Measurements from ENCODE around the gene ERFE. TPM values are rescaled to one million over a fixed set of nuclear protein-coding genes. Genes with fewer than 3 reads are reported as not detected.

Gene ERFE
- total RNA-seq, 4 donors from 2014 or later = 0.83 TPM; not detected in 3

DNA sequence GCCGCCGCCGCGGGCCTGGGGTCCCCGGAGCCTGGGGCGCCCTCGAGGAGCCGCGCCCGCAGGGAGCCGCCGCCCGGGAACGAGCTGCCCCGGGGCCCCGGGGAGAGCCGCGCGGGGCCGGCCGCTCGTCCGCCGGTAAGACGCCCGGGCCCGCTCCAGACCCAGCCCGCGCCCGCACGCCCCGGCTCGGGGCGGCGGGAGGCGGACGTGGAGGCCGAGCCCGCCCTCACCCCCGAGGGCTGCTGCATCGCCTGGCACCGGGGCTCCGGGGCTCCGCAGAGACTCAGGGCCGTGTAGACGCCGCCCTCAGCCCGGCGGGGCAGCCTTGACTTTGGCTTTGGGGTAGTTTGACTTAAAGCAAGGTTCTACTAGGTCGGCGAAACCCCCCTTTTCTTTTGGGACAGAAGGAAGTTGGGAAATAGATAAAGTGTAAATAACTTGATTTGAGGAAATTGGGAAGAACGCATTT, 335 bp downstream of the ERFE start:
- intact Hi-C loops (cut with DNase I; ENCODE audit: low total_unique reads) = no loop called here
- H3K27ac ChIP-seq = no peak overlapping the region
- H3K27me3 ChIP-seq = peaks cover 0 to 4% of the 10 kb centered on the region in 2 donors
- H3K9me3 ChIP-seq = no peaks in the 10 kb centered on the region
- TF ChIP-seq, protein P1, sequence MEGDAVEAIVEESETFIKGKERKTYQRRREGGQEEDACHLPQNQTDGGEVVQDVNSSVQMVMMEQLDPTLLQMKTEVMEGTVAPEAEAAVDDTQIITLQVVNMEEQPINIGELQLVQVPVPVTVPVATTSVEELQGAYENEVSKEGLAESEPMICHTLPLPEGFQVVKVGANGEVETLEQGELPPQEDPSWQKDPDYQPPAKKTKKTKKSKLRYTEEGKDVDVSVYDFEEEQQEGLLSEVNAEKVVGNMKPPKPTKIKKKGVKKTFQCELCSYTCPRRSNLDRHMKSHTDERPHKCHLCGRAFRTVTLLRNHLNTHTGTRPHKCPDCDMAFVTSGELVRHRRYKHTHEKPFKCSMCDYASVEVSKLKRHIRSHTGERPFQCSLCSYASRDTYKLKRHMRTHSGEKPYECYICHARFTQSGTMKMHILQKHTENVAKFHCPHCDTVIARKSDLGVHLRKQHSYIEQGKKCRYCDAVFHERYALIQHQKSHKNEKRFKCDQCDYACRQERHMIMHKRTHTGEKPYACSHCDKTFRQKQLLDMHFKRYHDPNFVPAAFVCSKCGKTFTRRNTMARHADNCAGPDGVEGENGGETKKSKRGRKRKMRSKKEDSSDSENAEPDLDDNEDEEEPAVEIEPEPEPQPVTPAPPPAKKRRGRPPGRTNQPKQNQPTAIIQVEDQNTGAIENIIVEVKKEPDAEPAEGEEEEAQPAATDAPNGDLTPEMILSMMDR (IDR thresholded peaks at IDR 0.05) = no peak
- no peak for TF ChIP-seq POLR2A (IDR thresholded peaks at IDR 0.05)
- peaks cover 0 to 11% of the 10 kb centered on the region in 2 donors for H3K4me1 ChIP-seq
- H3K36me3 ChIP-seq = no peaks in the 10 kb centered on the region
- peak overlapping the region in 1 of 2 donors; percentile 19 for H3K4me3 ChIP-seq
- DNase-seq = no peak

DNA sequence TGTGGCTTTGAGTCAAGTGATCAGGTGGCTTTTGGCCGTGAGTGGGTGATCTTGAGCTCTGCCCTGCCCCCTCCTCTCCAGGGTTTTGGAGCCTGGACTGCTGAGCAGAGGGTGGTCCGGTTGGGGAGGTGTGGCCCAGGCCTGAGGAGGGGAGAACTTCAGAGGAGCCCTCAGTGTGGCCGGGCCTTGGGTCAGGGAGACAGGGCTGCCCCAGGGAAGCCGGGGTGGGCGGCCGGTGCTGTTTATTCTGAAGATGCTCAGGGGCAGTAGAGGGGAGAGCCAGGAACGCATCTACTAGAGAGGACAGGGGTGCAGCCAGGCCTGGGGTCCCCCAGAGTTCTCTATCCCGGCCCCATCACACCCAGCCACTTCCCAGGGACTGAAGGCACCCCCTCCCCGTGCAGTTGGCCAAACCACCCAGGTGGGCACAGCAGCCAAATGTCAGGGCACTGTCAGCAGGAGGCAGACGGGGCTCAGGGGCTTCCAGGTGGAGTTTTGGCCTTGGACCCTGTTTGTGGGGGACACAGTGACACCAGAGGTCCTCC, 963 bp downstream of the ERFE start:
- no peak for DNase-seq
- TF ChIP-seq, protein P1 (IDR thresholded peaks at IDR 0.05) = no peak
- no peak for TF ChIP-seq POLR2A (IDR thresholded peaks at IDR 0.05)
- Histone ChIP-seq H3K36me3 (no peaks in the 10 kb centered on the region), H3K4me1 (peaks cover 0 to 12% of the 10 kb centered on the region in 2 donors), H3K27ac (no peak overlapping the region), H3K27me3 (peaks cover 0 to 7% of the 10 kb centered on the region in 2 donors), H3K4me3 (no peak overlapping the region), H3K9me3 (no peaks in the 10 kb centered on the region)
- intact Hi-C loops (cut with DNase I; ENCODE audit: low total_unique reads) = no loop called here

DNA sequence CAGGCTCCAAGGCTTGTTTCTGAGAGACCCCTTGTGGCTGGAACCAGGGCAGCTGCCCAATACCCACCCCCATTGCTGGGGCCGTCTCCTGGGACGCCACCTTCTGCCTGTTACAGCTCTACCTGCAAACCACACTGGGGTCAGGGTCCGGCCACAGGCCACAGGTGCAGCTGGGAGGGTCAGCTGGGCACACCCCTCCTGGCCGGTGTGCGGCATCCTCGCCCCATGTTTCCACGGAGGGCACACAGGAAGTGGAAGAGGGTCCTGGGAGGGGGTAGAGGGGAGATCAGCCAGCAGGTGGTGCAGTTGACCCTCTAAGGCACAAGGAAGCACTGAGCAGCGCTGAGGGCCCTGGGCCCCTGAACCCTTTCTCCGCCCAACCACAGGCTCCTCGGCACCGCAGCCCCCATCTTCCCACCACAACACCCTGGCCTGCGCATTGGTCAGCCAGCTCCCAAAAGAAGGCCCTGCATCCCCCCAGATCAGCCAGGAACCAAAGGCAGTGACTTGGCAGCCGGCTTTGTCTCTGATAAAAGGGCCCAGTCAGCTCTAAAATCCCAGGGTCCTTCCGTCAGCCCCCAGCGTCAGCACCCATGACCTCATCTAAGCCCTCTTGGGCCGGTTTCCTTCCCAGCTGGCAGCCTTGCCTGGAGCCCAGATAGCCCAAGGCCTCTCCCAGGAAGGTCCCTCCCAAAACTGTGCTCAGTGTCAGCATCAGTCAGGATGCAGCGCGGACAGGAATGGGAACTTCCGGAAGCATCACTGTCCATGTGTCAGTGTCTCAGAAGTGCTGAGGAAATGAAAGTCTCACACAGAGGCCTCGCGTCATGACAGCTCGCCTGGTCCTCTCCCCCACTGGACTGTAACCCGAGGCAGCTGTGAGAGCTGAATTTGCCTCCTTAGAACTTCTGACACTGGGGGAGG, 1.7 kb downstream of the ERFE start:
- Histone ChIP-seq H3K36me3 (no peaks in the 10 kb centered on the region), H3K4me1 (peaks cover 0 to 12% of the 10 kb centered on the region in 2 donors), H3K9me3 (no peaks in the 10 kb centered on the region), H3K27me3 (peaks cover 0 to 7% of the 10 kb centered on the region in 2 donors), H3K4me3 (no peak overlapping the region), H3K27ac (no peak overlapping the region)
- DNase-seq = no peak
- intact Hi-C loops (cut with DNase I; ENCODE audit: low total_unique reads) = no loop called here
- TF ChIP-seq POLR2A (IDR thresholded peaks at IDR 0.05) = no peak
- TF ChIP-seq, protein P1 (IDR thresholded peaks at IDR 0.05) = peak in 1 of 4 experiments; percentile 9

DNA sequence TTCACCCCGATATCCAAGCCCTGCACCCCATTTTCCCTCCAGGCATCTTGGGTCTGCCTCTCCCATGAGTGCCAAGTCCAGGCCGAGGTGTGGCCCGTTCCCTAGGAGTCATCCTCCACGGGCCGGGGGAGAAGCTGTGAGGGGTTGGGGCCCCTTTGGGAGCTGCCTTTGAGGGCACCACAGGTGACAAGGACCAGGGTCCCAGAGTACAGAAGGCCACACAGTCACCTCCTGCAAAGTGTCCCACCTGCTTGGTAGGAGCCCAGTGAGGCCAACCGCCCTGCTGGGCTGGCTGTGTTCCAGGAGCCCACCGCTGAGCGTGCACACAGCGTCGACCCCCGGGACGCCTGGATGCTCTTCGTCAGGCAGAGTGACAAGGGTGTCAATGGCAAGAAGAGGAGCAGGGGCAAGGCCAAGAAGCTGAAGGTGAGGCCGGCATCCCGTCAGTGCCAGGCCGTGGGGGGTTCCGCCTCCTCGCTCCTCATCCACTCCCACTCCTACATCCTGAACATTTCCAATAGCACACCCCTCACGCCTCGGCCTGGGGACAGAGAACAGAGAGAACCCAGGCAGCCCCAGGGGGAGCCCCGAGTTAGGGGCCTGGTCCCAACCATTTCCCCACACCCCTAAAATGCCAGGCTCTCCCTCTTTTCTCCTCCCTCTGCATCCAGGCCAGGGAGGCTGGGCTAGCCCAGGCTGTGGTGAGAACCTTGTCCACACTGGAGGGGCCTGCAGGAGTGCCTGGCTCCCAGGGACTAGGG, 2.7 kb downstream of the ERFE start:
- no peak for TF ChIP-seq POLR2A (IDR thresholded peaks at IDR 0.05)
- TF ChIP-seq, protein P1 (IDR thresholded peaks at IDR 0.05) = no peak
- H3K4me3 ChIP-seq = no peak overlapping the region
- H3K27me3 ChIP-seq = peaks cover 0 to 7% of the 10 kb centered on the region in 2 donors
- intact Hi-C loops (cut with DNase I; ENCODE audit: low total_unique reads) = no loop called here
- H3K9me3 ChIP-seq = no peaks in the 10 kb centered on the region
- H3K27ac ChIP-seq = no peak overlapping the region
- H3K36me3 ChIP-seq = no peaks in the 10 kb centered on the region
- DNase-seq = no peak
- H3K4me1 ChIP-seq = peaks cover 0 to 12% of the 10 kb centered on the region in 2 donors
